CMK (cell line): ENCODE data around the gene LCMT1.
A peak's percentile ranks its signal among the peaks of the same experiment; 100 is the strongest.
"Not testable (repeated sequence)": the region's sequence is repeated elsewhere in the genome, so short reads cannot be mapped to it uniquely, and the experiment has no call there.

Experiments
- DNase-seq: peaks from one replicate; pipeline ENCODE4 v3.0.0-alpha.2; 2010; ENCODE audit warnings: low read depth

LCMT1 gene

GRCh38 chr16:25095636-25096035 lies 15.9 kb upstream of the LCMT1 start:
- DNase-seq, result no peak

GRCh38 chr16:25097276-25097975 lies 14.1 kb upstream of the LCMT1 start:
- no peak for DNase-seq

GRCh38 chr16:25100511-25100910 lies 11.0 kb upstream of the LCMT1 start:
- DNase-seq, result no peak

- DNase-seq, result peak; percentile 65
These were observed 4.7 kb upstream of the LCMT1 start for GRCh38 chr16:25106567-25107465.

- no peak for DNase-seq
These were observed 4.1 kb upstream of the LCMT1 start for GRCh38 chr16:25107466-25107792.

GRCh38 chr16:25108054-25108453 lies 3.5 kb upstream of the LCMT1 start:
- DNase-seq, result no peak

GRCh38 chr16:25109643-25110042 lies 1.9 kb upstream of the LCMT1 start:
- DNase-seq, result no peak

- no peak for DNase-seq
These were observed 1.1 kb upstream of the LCMT1 start for GRCh38 chr16:25110387-25110947.

- DNase-seq, result no peak
These were observed 2.6 kb downstream of the LCMT1 start for GRCh38 chr16:25114121-25114520.

- no peak for DNase-seq
These were observed 7.5 kb downstream of the LCMT1 start for GRCh38 chr16:25118851-25119578.

GRCh38 chr16:25121824-25122600 lies 10.5 kb downstream of the LCMT1 start:
- DNase-seq, result no peak

- no peak for DNase-seq
These were observed 13.0 kb downstream of the LCMT1 start for GRCh38 chr16:25124503-25124902.

- not testable (repeated sequence) for DNase-seq
These were observed 14.6 kb downstream of the LCMT1 start for GRCh38 chr16:25126086-25126666.

- DNase-seq, result no peak
These were observed 15.3 kb downstream of the LCMT1 start for GRCh38 chr16:25126820-25127232.

- DNase-seq, result not testable (repeated sequence)
These were observed 21.2 kb downstream of the LCMT1 start for GRCh38 chr16:25132751-25133150.

- no peak for DNase-seq
These were observed 22.7 kb downstream of the LCMT1 start for GRCh38 chr16:25134166-25134700.

- no peak for DNase-seq
These were observed 23.8 kb downstream of the LCMT1 start for GRCh38 chr16:25135254-25135878.

GRCh38 chr16:25138130-25138529 lies 26.6 kb downstream of the LCMT1 start:
- no peak for DNase-seq

GRCh38 chr16:25140459-25140858 lies 28.9 kb downstream of the LCMT1 start:
- no peak for DNase-seq

- no peak for DNase-seq
These were observed 30.1 kb downstream of the LCMT1 start for GRCh38 chr16:25141648-25142047.
